DND-41 (cell line): Measurements from ENCODE around the gene PPP1R3G.

Experiments
- ATAC-seq: fragments of 200-7000 bp; cut with Tn5 transposase; 3 replicates; pipeline ENCODE4 v1.9.1; 2021; ENCODE audit warnings: low read depth; ENCODE audit not compliant: insufficient read depth
- DNase-seq: peaks from one replicate; pipeline ENCODE4 v3.0.0-alpha.2; 2020
- H2AFZ ChIP-seq: 2 replicates; pipeline ENCODE4 v1.6.0; 2012; ENCODE audit warnings: low read depth, low read length
- H3K27ac ChIP-seq: 2 replicates; pipeline ENCODE4 v1.5.1; 2012; ENCODE audit warnings: low read length, inconsistent platforms
- H3K27me3 ChIP-seq: fragments of 200-600 bp; sonication (generic); 2 replicates; pipeline ENCODE4 v1.6.0; 2012; ENCODE audit warnings: low read length, mild to moderate bottlenecking, inconsistent platforms; ENCODE audit not compliant: insufficient read depth, poor library complexity
- H3K36me3 ChIP-seq: 2 replicates; pipeline ENCODE4 v1.5.1; 2012; ENCODE audit warnings: low read length, inconsistent platforms; ENCODE audit not compliant: insufficient read depth
- H3K4me1 ChIP-seq: 2 replicates; pipeline ENCODE4 v1.5.1; 2012; ENCODE audit warnings: mild to moderate bottlenecking, low read length; ENCODE audit not compliant: insufficient read depth
- H3K4me2 ChIP-seq: 2 replicates; pipeline ENCODE4 v1.6.0; 2012; ENCODE audit warnings: mild to moderate bottlenecking, moderate library complexity, low read length, inconsistent platforms; ENCODE audit not compliant: insufficient read depth
- H3K4me3 ChIP-seq, 2 experiments: fragments of 200-600 bp in 1 of 2; shearing (Covaris generic) in 1 of 2; 2 replicates each; pipeline ENCODE4 v1.5.1; 2012 to 2016; ENCODE audit warnings: inconsistent platforms in 2 of 2, low read length in 2 of 2, mild to moderate bottlenecking in 2 of 2, low read depth in 1 of 2, moderate library complexity in 1 of 2
- H3K79me2 ChIP-seq: 2 replicates; pipeline ENCODE4 v1.6.0; 2012; ENCODE audit warnings: low read length, inconsistent platforms; ENCODE audit not compliant: insufficient read depth
- H3K9ac ChIP-seq: 2 replicates; pipeline ENCODE4 v1.6.0; 2012; ENCODE audit warnings: low read depth, mild to moderate bottlenecking, inconsistent platforms, low read length, moderate library complexity
- H3K9me3 ChIP-seq: 2 replicates; pipeline ENCODE4 v1.5.1; 2012; ENCODE audit warnings: low read length, moderate library complexity, mild to moderate bottlenecking, inconsistent platforms; ENCODE audit not compliant: insufficient read depth, severe bottlenecking
- H4K20me1 ChIP-seq: 2 replicates; pipeline ENCODE4 v1.6.0; 2012; ENCODE audit warnings: low read length; ENCODE audit not compliant: insufficient read depth
- EZH2 ChIP-seq: IDR thresholded peaks from 3 replicates; pipeline ENCODE4 v1.6.1; 2012; ENCODE audit warnings: borderline replicate concordance, low read depth, mild to moderate bottlenecking, moderate library complexity, low read length, inconsistent platforms; ENCODE audit not compliant: severe bottlenecking
- TF ChIP-seq, protein P1 (sequence below): IDR thresholded peaks from 2 replicates; pipeline ENCODE4 v1.5.1; 2012; ENCODE audit warnings: borderline replicate concordance, low read length, moderate library complexity, mild to moderate bottlenecking; ENCODE audit not compliant: poor library complexity, severe bottlenecking; ENCODE audit errors: extremely low read depth

Gene PPP1R3G

DNA sequence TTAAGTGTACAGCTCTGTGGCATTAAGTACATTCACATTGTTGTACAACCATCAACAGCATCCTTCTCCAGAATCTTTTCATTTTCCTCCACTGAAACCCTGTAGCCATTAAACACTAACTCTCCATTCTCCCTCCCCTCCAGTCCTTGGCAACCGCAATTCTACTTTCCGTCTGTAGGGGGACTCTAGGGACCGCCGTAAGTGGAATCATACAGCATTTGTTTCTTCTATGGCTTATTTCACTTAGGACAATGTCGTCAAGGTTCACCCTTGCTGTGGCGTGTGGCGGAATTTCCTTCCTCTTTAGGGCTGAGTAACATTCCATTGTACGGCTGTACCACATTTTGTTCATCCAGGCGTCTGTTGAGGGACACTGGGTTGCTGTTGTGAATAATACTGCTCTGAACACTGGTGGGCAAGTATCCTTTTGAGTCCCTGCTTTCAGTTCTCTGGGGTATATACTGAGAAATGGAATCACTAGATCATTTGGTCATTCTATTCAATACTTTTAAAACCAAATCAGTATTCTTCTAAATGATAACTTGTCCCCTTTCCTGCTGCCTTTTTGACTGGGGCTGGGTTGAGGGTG lies 50.7 kb downstream of the PPP1R3G start:
- no peaks in the 10 kb centered on the region for H3K4me1 ChIP-seq
- H3K27me3 ChIP-seq = no peaks in the 10 kb centered on the region
- H3K27ac ChIP-seq = no peak overlapping the region
- H3K4me3 ChIP-seq = no peak overlapping the region
- ATAC-seq (peak; percentile 81), DNase-seq (peak; percentile 56)
- no peak overlapping the region for H3K9ac ChIP-seq
- no peaks in the 10 kb centered on the region; the same call in 1 of the 2 replicates for H4K20me1 ChIP-seq
- no peak overlapping the region for H2AFZ ChIP-seq
- TF ChIP-seq EZH2 = no peak
- TF ChIP-seq, protein P1, sequence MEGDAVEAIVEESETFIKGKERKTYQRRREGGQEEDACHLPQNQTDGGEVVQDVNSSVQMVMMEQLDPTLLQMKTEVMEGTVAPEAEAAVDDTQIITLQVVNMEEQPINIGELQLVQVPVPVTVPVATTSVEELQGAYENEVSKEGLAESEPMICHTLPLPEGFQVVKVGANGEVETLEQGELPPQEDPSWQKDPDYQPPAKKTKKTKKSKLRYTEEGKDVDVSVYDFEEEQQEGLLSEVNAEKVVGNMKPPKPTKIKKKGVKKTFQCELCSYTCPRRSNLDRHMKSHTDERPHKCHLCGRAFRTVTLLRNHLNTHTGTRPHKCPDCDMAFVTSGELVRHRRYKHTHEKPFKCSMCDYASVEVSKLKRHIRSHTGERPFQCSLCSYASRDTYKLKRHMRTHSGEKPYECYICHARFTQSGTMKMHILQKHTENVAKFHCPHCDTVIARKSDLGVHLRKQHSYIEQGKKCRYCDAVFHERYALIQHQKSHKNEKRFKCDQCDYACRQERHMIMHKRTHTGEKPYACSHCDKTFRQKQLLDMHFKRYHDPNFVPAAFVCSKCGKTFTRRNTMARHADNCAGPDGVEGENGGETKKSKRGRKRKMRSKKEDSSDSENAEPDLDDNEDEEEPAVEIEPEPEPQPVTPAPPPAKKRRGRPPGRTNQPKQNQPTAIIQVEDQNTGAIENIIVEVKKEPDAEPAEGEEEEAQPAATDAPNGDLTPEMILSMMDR = peak; percentile 84
- H3K79me2 ChIP-seq = no peaks in the 10 kb centered on the region
- H3K9me3 ChIP-seq = no peaks in the 10 kb centered on the region
- H3K4me2 ChIP-seq = no peak overlapping the region
- no peaks in the 10 kb centered on the region for H3K36me3 ChIP-seq

DNA sequence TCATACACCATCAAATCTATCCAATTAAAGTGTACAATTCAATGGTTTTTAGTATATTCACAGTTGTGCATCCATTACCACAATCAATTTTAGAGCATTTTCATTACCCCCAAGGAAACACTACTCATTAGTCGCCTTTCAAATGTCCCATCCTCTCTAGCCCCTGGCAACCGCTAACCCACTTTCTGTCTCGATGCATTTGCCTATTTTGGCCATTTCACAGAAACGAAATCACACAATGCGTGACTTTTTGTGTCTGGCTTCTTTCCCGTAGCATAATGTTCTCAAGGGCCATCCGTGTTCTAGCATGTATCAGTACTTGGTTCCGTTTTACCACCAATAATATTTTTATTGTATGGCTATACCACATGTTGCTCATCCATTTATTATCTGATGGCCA lies 51.7 kb downstream of the PPP1R3G start:
- no peak for DNase-seq
- ATAC-seq = no peak
- no peak for TF ChIP-seq EZH2
- TF ChIP-seq, protein P1 = no peak
- Histone ChIP-seq H3K4me3 (no peak overlapping the region), H3K4me2 (no peak overlapping the region), H3K9ac (no peak overlapping the region), H3K9me3 (no peaks in the 10 kb centered on the region), H4K20me1 (peaks cover 2% of the 10 kb centered on the region), H3K36me3 (no peaks in the 10 kb centered on the region), H3K27me3 (no peaks in the 10 kb centered on the region), H2AFZ (no peak overlapping the region), H3K27ac (no peak overlapping the region), H3K79me2 (no peaks in the 10 kb centered on the region), H3K4me1 (no peaks in the 10 kb centered on the region)
